ENCODE results near the gene KCNC2. TPM values are rescaled to one million over a fixed set of nuclear protein-coding genes. Genes with fewer than 3 reads are reported as not detected.

KCNC2 gene
- total and polyA plus RNA-seq, 5 donors from 2014 or later, result not detected

DNA sequence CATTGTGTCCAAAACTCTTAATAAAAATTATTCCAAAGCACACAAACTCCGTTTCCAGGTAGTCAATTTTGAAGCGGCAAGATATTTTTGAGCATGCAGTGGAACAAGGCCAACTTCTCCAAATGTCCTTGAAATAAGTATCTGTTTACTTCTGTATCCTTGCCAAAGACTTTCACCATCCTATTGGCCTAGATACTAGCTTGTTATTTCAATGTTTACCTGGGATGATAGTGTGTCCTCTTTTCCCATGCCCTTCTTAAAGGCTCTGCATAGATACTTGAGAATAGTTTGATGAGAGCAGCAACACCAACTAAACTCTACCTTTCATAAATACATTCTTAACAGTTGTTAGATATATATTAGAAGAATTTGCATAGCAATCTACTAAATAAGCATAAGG is 160.9 kb downstream of the KCNC2 start:
- DNase-seq (no peak), ATAC-seq (ENCODE audit: low read depth in 2 of 2) (no peak)
- Histone ChIP-seq H3K4me1 (ENCODE audit: control insufficient read depth, insufficient read depth, low read length, poor library complexity, severe bottlenecking) (no peaks in the 10 kb centered on the region), H3K36me3 (ENCODE audit: control insufficient read depth, insufficient read depth, low read length) (no peaks in the 10 kb centered on the region), H3K9me3 (ENCODE audit: control insufficient read depth in 2 of 2, low read length in 2 of 2) (no peaks in the 10 kb centered on the region), H3K27ac (ENCODE audit: insufficient read depth, low read length, poor library complexity, severe bottlenecking) (no peak overlapping the region), H3K4me3 (ENCODE audit: low read depth, low read length) (no peak overlapping the region), H3K27me3 (ENCODE audit: control insufficient read depth, insufficient read depth, low read length) (no peaks in the 10 kb centered on the region)
- no peaks in the 10 kb centered on the region for H3K36me3 Mint-ChIP-seq
- H3K4me1 Mint-ChIP-seq, result no peaks in the 10 kb centered on the region
- H3K27ac Mint-ChIP-seq, result no peak overlapping the region
- no peaks in the 10 kb centered on the region for H3K27me3 Mint-ChIP-seq
- H3K4me3 Mint-ChIP-seq, result no peak overlapping the region
- H3K9me3 Mint-ChIP-seq, result peaks cover 0 to 2% (median 0%) of the 10 kb centered on the region in 7 donors

DNA sequence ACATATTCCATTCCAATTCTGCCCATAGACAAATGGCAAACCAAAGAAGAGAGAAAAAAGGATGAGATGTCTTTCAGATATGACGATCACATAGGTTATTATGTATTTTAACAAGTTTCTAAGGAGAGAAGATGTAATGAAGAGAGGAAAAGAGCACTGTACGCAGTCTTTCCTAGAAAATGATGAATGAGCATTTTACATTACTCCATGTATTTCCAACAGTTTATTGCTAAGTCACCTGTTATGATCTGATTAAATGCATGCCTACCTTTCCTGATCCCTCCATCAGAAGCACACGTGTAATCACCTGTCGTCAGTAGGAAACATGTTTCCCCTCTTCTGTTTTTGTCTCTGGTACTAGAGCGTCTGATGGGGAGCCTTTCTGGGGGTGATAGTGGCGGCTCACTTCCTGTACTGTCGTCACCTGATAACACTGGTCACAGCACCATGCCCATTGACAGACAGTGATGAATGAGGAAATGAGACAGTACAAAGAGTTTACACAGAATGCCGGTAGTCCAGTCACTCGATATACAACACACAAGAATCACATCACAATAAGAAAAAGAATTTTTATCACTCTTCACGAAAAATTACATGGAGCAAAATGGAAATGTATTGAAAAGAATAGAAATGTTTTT is 161.6 kb downstream of the KCNC2 start:
- H3K4me1 ChIP-seq (ENCODE audit: control insufficient read depth, insufficient read depth, low read length, poor library complexity, severe bottlenecking), result no peaks in the 10 kb centered on the region
- Mint-ChIP-seq H3K4me3 (no peak overlapping the region), H3K27ac (no peak overlapping the region), H3K9me3 (peaks cover 0 to 2% (median 0%) of the 10 kb centered on the region in 7 donors), H3K4me1 (no peaks in the 10 kb centered on the region), H3K27me3 (no peaks in the 10 kb centered on the region), H3K36me3 (no peaks in the 10 kb centered on the region)
- ATAC-seq (ENCODE audit: low read depth in 2 of 2) (no peak), DNase-seq (no peak)
- no peaks in the 10 kb centered on the region for H3K36me3 ChIP-seq (ENCODE audit: control insufficient read depth, insufficient read depth, low read length)
- H3K4me3 ChIP-seq (ENCODE audit: low read depth, low read length), result no peak overlapping the region
- H3K27ac ChIP-seq (ENCODE audit: insufficient read depth, low read length, poor library complexity, severe bottlenecking), result no peak overlapping the region
- H3K27me3 ChIP-seq (ENCODE audit: control insufficient read depth, insufficient read depth, low read length), result no peaks in the 10 kb centered on the region
- H3K9me3 ChIP-seq (ENCODE audit: control insufficient read depth in 2 of 2, low read length in 2 of 2), result no peaks in the 10 kb centered on the region

DNA sequence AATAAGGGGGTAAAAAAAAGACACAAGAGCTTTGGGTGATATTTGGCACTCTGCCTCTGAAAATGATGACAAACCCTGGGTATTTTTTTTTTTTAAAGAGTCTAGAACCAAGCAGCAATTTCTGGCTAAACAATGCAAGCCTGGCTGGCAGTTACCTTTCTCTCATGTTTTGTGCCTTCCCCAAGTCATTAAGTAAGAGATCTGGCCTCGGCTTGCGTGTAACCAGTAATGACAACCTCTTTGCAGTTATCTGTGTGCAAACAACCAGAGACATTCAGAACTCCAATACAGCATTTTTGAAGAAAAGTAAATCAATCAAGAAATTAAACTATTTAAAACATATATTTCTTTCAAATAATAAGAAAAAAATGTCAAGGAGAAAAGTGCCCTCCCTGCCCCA is 167.5 kb downstream of the KCNC2 start:
- no peaks in the 10 kb centered on the region for H3K27me3 Mint-ChIP-seq
- no peaks in the 10 kb centered on the region for H3K4me1 ChIP-seq (ENCODE audit: control insufficient read depth, insufficient read depth, low read length, poor library complexity, severe bottlenecking)
- H3K36me3 ChIP-seq (ENCODE audit: control insufficient read depth, insufficient read depth, low read length), result no peaks in the 10 kb centered on the region
- no peak overlapping the region for H3K27ac ChIP-seq (ENCODE audit: insufficient read depth, low read length, poor library complexity, severe bottlenecking)
- H3K4me1 Mint-ChIP-seq, result no peaks in the 10 kb centered on the region
- H3K36me3 Mint-ChIP-seq, result no peaks in the 10 kb centered on the region
- no peaks in the 10 kb centered on the region for H3K9me3 ChIP-seq (ENCODE audit: control insufficient read depth in 2 of 2, low read length in 2 of 2)
- H3K9me3 Mint-ChIP-seq, result peaks cover 0 to 3% (median 0%) of the 10 kb centered on the region in 7 donors
- ATAC-seq (ENCODE audit: low read depth in 2 of 2) (no peak), DNase-seq (no peak)
- H3K4me3 Mint-ChIP-seq, result no peak overlapping the region
- no peaks in the 10 kb centered on the region for H3K27me3 ChIP-seq (ENCODE audit: control insufficient read depth, insufficient read depth, low read length)
- no peak overlapping the region for H3K4me3 ChIP-seq (ENCODE audit: low read depth, low read length)
- H3K27ac Mint-ChIP-seq, result no peak overlapping the region

GRCh38 chr12:75041472-75041871 is 168.2 kb downstream of the KCNC2 start:
- H3K27me3 ChIP-seq (ENCODE audit: control insufficient read depth, insufficient read depth, low read length), result no peaks in the 10 kb centered on the region
- H3K27me3 Mint-ChIP-seq, result no peaks in the 10 kb centered on the region
- H3K27ac Mint-ChIP-seq, result no peak overlapping the region
- H3K36me3 Mint-ChIP-seq, result no peaks in the 10 kb centered on the region
- no peaks in the 10 kb centered on the region for H3K9me3 ChIP-seq (ENCODE audit: control insufficient read depth in 2 of 2, low read length in 2 of 2)
- H3K27ac ChIP-seq (ENCODE audit: insufficient read depth, low read length, poor library complexity, severe bottlenecking), result no peak overlapping the region
- ATAC-seq (ENCODE audit: low read depth in 2 of 2), result no peak
- DNase-seq, result no peak
- H3K4me3 Mint-ChIP-seq, result no peak overlapping the region
- H3K4me1 Mint-ChIP-seq, result no peaks in the 10 kb centered on the region
- no peaks in the 10 kb centered on the region for H3K4me1 ChIP-seq (ENCODE audit: control insufficient read depth, insufficient read depth, low read length, poor library complexity, severe bottlenecking)
- H3K9me3 Mint-ChIP-seq, result peaks cover 0 to 3% (median 0%) of the 10 kb centered on the region in 7 donors
- H3K4me3 ChIP-seq (ENCODE audit: low read depth, low read length), result no peak overlapping the region
- H3K36me3 ChIP-seq (ENCODE audit: control insufficient read depth, insufficient read depth, low read length), result no peaks in the 10 kb centered on the region

GRCh38 chr12:75020068-75020557 is 189.5 kb downstream of the KCNC2 start:
- Mint-ChIP-seq H3K9me3 (peaks cover 5 to 58% (median 14%) of the 10 kb centered on the region in 7 donors), H3K36me3 (no peaks in the 10 kb centered on the region), H3K4me1 (no peaks in the 10 kb centered on the region)

DNA sequence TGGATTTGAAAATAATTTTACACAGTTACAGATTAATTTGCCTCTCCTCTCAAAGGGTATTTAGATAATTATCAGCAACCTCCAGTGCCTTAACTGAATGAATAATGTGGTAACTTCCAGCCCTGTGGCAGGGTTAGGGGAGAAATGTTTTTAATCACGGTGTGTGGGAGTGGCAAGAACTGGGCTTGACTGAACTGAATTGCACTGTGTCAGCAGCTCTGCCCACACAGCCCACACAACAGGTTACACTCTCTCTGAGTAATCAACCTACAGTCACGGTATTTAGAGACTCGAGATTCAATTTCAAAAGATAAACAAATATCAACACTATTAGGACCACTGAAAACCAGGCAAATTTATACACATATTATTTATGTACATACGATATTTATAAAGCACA is 198.5 kb downstream of the KCNC2 start:
- no peak for ATAC-seq (ENCODE audit: low read depth in 2 of 2)

More at GRCh38 chr12:75020068-75020557, 189.5 kb downstream of the KCNC2 start:
- H3K4me3 ChIP-seq (ENCODE audit: low read depth, low read length), result no peak overlapping the region
- H3K27ac ChIP-seq (ENCODE audit: insufficient read depth, low read length, poor library complexity, severe bottlenecking), result no peak overlapping the region
- DNase-seq, result no peak
- peaks cover 14 to 52% of the 10 kb centered on the region in 2 experiments for H3K9me3 ChIP-seq (ENCODE audit: control insufficient read depth in 2 of 2, low read length in 2 of 2)
- Mint-ChIP-seq H3K27me3 (no peaks in the 10 kb centered on the region), H3K4me3 (no peak overlapping the region), H3K27ac (no peak overlapping the region)
- no peak for ATAC-seq (ENCODE audit: low read depth in 2 of 2)
- H3K36me3 ChIP-seq (ENCODE audit: control insufficient read depth, insufficient read depth, low read length), result no peaks in the 10 kb centered on the region
- no peaks in the 10 kb centered on the region for H3K4me1 ChIP-seq (ENCODE audit: control insufficient read depth, insufficient read depth, low read length, poor library complexity, severe bottlenecking)
- no peaks in the 10 kb centered on the region for H3K27me3 ChIP-seq (ENCODE audit: control insufficient read depth, insufficient read depth, low read length)

GRCh38 chr12:75007133-75007532 is 202.5 kb downstream of the KCNC2 start:
- Mint-ChIP-seq H3K27me3 (no peaks in the 10 kb centered on the region), H3K36me3 (no peaks in the 10 kb centered on the region), H3K4me3 (no peak overlapping the region), H3K9me3 (peaks cover 0 to 13% (median 3%) of the 10 kb centered on the region in 7 donors), H3K4me1 (no peaks in the 10 kb centered on the region), H3K27ac (no peak overlapping the region)
- H3K4me1 ChIP-seq (ENCODE audit: control insufficient read depth, insufficient read depth, low read length, poor library complexity, severe bottlenecking), result no peaks in the 10 kb centered on the region
- H3K36me3 ChIP-seq (ENCODE audit: control insufficient read depth, insufficient read depth, low read length), result no peaks in the 10 kb centered on the region
- no peak overlapping the region for H3K27ac ChIP-seq (ENCODE audit: insufficient read depth, low read length, poor library complexity, severe bottlenecking)
- H3K27me3 ChIP-seq (ENCODE audit: control insufficient read depth, insufficient read depth, low read length), result no peaks in the 10 kb centered on the region
- H3K4me3 ChIP-seq (ENCODE audit: low read depth, low read length), result no peak overlapping the region
- ATAC-seq (ENCODE audit: low read depth in 2 of 2) (no peak), DNase-seq (no peak)
- peaks cover 0 to 3% of the 10 kb centered on the region in 2 experiments for H3K9me3 ChIP-seq (ENCODE audit: control insufficient read depth in 2 of 2, low read length in 2 of 2)

More for the DNA sequence above, 198.5 kb downstream of the KCNC2 start:
- Mint-ChIP-seq H3K27me3 (no peaks in the 10 kb centered on the region), H3K36me3 (no peaks in the 10 kb centered on the region), H3K4me1 (no peaks in the 10 kb centered on the region), H3K4me3 (no peak overlapping the region), H3K27ac (no peak overlapping the region), H3K9me3 (peaks cover 0 to 20% (median 3%) of the 10 kb centered on the region in 7 donors)
- no peak overlapping the region for H3K27ac ChIP-seq (ENCODE audit: insufficient read depth, low read length, poor library complexity, severe bottlenecking)
- no peaks in the 10 kb centered on the region for H3K27me3 ChIP-seq (ENCODE audit: control insufficient read depth, insufficient read depth, low read length)
- DNase-seq, result no peak
- H3K4me3 ChIP-seq (ENCODE audit: low read depth, low read length), result no peak overlapping the region
- H3K9me3 ChIP-seq (ENCODE audit: control insufficient read depth in 2 of 2, low read length in 2 of 2), result peaks cover 0 to 11% of the 10 kb centered on the region in 2 experiments
- no peaks in the 10 kb centered on the region for H3K4me1 ChIP-seq (ENCODE audit: control insufficient read depth, insufficient read depth, low read length, poor library complexity, severe bottlenecking)
- H3K36me3 ChIP-seq (ENCODE audit: control insufficient read depth, insufficient read depth, low read length), result no peaks in the 10 kb centered on the region

- no peak for ATAC-seq (ENCODE audit: low read depth in 2 of 2)
- Mint-ChIP-seq H3K27me3 (no peaks in the 10 kb centered on the region), H3K4me3 (no peak overlapping the region), H3K4me1 (peaks cover 0 to 5% (median 0%) of the 10 kb centered on the region in 4 donors), H3K9me3 (peaks cover 0 to 2% (median 1%) of the 10 kb centered on the region in 7 donors), H3K36me3 (no peaks in the 10 kb centered on the region), H3K27ac (no peak overlapping the region)
- Histone ChIP-seq H3K4me1 (ENCODE audit: control insufficient read depth, insufficient read depth, low read length, poor library complexity, severe bottlenecking) (no peaks in the 10 kb centered on the region), H3K36me3 (ENCODE audit: control insufficient read depth, insufficient read depth, low read length) (no peaks in the 10 kb centered on the region), H3K9me3 (ENCODE audit: control insufficient read depth in 2 of 2, low read length in 2 of 2) (no peaks in the 10 kb centered on the region), H3K4me3 (ENCODE audit: low read depth, low read length) (no peak overlapping the region), H3K27ac (ENCODE audit: insufficient read depth, low read length, poor library complexity, severe bottlenecking) (no peak overlapping the region), H3K27me3 (ENCODE audit: control insufficient read depth, insufficient read depth, low read length) (no peaks in the 10 kb centered on the region)
- no peak for DNase-seq
Measured at GRCh38 chr12:75000120-75000519, 209.5 kb downstream of the KCNC2 start.

Data from CD4-positive, CD25-positive, alpha-beta regulatory T cell (primary cell).